ENCODE measurements around the gene SOX1.

SOX1 gene

DNA sequence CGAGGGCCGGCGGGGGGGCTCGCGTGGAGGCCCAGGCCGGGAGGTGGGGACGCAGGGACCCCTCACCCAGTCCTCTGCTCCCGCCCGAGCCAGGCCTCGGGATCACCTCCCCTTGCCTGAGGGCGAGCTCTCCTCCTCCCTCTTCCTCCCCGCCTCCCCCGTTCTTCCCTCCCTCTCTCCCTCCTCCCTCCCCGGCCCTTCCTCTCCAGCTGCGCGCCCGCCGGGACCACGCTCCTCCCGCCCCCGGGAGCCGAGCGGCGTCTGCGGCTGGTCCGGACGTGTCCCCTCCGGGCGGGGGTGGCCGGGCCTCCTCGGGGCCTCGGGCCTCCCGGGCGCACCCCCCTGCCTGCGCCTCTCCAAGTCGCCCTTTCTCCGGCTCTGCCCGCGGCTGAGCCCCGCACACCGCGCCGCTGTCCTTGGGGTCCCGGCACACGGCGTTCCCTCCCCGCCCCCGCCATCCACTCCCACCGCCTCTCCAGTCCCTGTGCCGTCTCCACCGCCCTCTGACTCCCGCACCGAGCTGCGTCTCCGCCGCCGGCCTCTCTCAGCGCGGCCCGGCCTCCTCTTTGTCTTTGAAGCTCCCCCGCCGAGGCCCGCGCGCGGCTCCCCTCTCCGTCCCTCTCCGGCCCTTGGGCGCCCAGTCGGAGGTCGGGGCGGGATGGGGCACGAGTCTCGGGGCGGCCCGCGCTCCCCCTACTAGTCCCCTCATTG, 5.7 kb downstream of the SOX1 start:
- no peak overlapping the region for H3K4me3 ChIP-seq (ENCODE audit: low read length)
- TF ChIP-seq ZNF274 (IDR thresholded peaks at IDR 0.05; ENCODE audit: low read depth, low read length), result no peak

- no peak for TF ChIP-seq ZNF274 (IDR thresholded peaks at IDR 0.05; ENCODE audit: low read depth, low read length)
- H3K4me3 ChIP-seq (ENCODE audit: low read length), result no peak overlapping the region
Measured at GRCh38 chr13:112073245-112074138, 6.5 kb downstream of the SOX1 start.

- no peak overlapping the region for H3K4me3 ChIP-seq (ENCODE audit: low read length)
- TF ChIP-seq ZNF274 (IDR thresholded peaks at IDR 0.05; ENCODE audit: low read depth, low read length), result no peak
Measured at GRCh38 chr13:112074139-112074865, 7.4 kb downstream of the SOX1 start.

GRCh38 chr13:112077729-112078128, 10.8 kb downstream of the SOX1 start:
- H3K4me3 ChIP-seq (ENCODE audit: low read length), result no peak overlapping the region
- no peak for TF ChIP-seq ZNF274 (IDR thresholded peaks at IDR 0.05; ENCODE audit: low read depth, low read length)

DNA sequence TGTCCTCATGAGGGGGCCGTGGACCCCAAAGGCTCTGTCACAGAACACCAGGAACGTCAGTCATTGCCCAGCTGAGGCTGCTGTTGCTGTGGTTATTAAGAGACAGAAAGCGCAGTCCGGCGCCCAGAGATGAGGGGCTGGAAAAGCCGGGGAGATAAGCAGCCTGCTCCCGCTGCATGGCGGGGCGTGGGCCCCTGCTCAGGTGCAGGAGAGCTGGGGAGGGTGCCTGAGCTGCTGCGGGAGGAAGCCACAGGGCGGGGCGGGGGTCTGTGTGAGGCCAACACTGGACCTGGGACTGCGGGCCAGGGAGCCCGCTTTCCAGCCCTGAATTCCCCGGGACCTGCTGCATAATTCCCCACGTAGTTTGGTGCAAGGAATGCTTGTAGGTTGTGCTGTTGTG, 11.3 kb downstream of the SOX1 start:
- H3K4me3 ChIP-seq (ENCODE audit: low read length), result no peak overlapping the region
- TF ChIP-seq ZNF274 (IDR thresholded peaks at IDR 0.05; ENCODE audit: low read depth, low read length), result no peak

- H3K4me3 ChIP-seq (ENCODE audit: low read length), result no peak overlapping the region
- no peak for TF ChIP-seq ZNF274 (IDR thresholded peaks at IDR 0.05; ENCODE audit: low read depth, low read length)
Measured at GRCh38 chr13:112078879-112079531, 12.1 kb downstream of the SOX1 start.

- H3K4me3 ChIP-seq (ENCODE audit: low read length), result no peak overlapping the region
- no peak for TF ChIP-seq ZNF274 (IDR thresholded peaks at IDR 0.05; ENCODE audit: low read depth, low read length)
Measured at GRCh38 chr13:112079696-112080095, 12.7 kb downstream of the SOX1 start.

DNA sequence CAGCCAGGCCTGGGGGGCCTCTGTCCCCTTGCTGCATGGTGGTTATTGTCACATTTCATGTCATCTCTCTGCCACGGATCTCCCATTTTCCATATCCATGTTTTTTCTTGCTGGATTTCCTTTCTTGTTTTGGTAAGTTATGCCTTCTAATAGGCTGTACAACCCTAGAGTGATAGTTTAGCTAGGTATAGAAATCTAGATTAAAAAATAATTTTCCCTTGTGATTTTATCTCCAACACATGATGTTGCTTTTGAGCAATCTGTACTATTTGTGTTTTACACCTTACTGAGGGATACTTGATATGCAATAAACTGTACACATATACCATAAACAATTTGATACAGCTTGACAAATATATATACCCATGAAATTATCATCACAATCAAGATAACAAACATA, 17.0 kb downstream of the SOX1 start:
- H3K4me3 ChIP-seq (ENCODE audit: low read length), result no peak overlapping the region
- no peak for TF ChIP-seq ZNF274 (IDR thresholded peaks at IDR 0.05; ENCODE audit: low read depth, low read length)

DNA sequence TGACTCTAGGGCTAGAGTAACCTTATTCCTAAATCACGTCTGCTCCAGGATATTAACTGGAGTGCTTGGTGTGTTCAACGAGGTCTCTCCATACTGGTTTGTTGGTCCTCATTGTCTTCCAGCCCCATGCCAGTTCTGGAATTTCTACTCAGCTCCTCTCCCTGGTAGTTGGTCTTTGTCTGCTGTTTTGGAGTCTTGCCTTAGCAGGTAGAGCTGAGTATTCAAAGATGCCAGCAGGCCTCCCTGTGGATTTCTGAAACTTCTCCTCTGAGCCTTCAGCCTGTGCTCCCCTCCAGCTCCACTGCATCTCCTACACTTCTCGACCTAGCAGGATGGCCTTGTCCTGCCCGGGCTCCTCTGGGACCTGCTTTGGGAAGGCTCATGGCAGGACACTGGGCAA, 25.5 kb downstream of the SOX1 start:
- TF ChIP-seq ZNF274 (IDR thresholded peaks at IDR 0.05; ENCODE audit: low read depth, low read length), result no peak
- no peak overlapping the region for H3K4me3 ChIP-seq (ENCODE audit: low read length)

GRCh38 chr13:112095354-112095753, 28.4 kb downstream of the SOX1 start:
- TF ChIP-seq ZNF274 (IDR thresholded peaks at IDR 0.05; ENCODE audit: low read depth, low read length), result no peak
- H3K4me3 ChIP-seq (ENCODE audit: low read length), result no peak overlapping the region

DNA sequence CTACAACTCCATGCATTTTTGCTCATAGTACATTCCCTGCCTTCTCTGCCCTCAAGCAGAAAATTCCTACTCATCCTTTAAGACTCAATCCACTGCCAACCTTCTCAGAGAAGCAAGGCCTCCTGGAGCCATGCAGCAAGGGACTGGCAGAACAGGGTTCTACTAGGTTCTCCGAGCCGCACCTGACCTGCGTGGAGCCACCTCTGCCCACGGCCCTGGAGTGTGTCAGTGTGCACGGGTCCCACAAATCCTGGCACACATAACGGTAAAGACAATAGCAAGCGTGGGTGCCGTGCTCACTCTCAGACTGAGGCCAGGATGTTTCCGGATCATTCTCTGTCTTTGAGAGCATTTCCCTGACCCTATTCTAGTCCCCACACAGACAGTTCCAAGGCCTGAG, 30.0 kb downstream of the SOX1 start:
- no peak for TF ChIP-seq ZNF274 (IDR thresholded peaks at IDR 0.05; ENCODE audit: low read depth, low read length)
- H3K4me3 ChIP-seq (ENCODE audit: low read length), result no peak overlapping the region

GRCh38 chr13:112097770-112098169, 30.8 kb downstream of the SOX1 start:
- no peak for TF ChIP-seq ZNF274 (IDR thresholded peaks at IDR 0.05; ENCODE audit: low read depth, low read length)
- no peak overlapping the region for H3K4me3 ChIP-seq (ENCODE audit: low read length)

DNA sequence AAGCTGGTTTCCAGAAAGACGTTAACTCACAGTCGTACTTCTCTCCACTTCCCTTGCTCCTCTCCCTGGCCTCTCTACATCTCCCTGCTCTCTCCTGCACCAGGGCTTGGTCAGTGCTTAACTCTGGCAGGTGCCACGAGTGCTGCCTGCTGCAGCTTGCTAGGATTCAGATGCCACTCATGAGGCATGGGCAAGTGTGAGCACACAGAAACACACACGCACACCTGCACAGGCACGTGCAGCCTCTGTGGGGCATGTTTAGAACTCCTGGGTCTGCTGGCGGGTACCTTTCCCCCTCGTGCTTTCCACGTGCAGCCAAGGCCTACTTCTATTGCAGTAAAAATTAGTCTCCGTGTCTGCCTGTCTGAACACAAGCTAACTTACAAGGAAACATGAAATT, 31.8 kb downstream of the SOX1 start:
- no peak overlapping the region for H3K4me3 ChIP-seq (ENCODE audit: low read length)
- no peak for TF ChIP-seq ZNF274 (IDR thresholded peaks at IDR 0.05; ENCODE audit: low read depth, low read length)

DNA sequence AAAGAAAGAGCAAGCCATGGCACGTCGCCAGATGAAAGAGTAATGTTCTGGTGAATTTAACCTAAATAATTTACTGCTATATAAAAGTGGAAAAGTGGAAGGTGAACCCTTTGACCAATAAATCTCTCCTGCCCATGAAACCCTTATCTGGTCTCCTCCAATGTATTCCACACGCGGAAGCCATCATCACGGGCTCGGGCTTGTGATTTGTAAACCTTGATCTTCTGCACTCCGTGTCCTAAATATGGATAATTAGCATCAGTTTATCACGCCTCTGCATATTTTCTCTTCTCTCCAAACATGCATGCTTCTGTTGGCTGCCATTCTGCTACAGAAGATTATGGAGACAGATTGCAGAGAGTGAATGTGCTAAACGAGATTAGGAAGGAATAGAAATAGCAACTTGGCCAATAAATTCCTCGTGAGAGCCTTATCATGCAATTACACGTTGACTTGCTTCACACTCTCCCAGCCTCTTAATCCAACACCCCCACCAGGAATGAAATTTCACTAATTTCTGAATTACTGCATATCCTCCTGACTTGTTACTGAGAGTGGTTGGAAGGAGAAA, 34.5 kb downstream of the SOX1 start:
- TF ChIP-seq ZNF274 (IDR thresholded peaks at IDR 0.05; ENCODE audit: low read depth, low read length), result no peak
- H3K4me3 ChIP-seq (ENCODE audit: low read length), result no peak overlapping the region
